Stomach (tissue), 4 donors: ENCODE measurements around the gene LY6G6C.

Experiments
- EP300 ChIP-seq: sonication (generic); formaldehyde crosslinking; IDR thresholded peaks from one replicate; pipeline ENCODE4 v1.6.1; 2017; ENCODE audit warnings: antibody characterized with exemption
- POLR2A ChIP-seq, 4 donors: fragments of 450-650 bp; IDR thresholded peaks; one replicate each; pipeline ENCODE4 v1.6.1; 2016; ENCODE audit warnings: antibody characterized with exemption in 4 of 4, control low read depth in 2 of 4, mild to moderate bottlenecking in 1 of 4, moderate library complexity in 1 of 4
- POLR2AphosphoS5 ChIP-seq, 3 donors: sonication (generic); formaldehyde crosslinking; IDR thresholded peaks; one replicate each; pipeline ENCODE4 v1.6.1; 2016; ENCODE audit warnings: antibody characterized with exemption in 3 of 3
- TF ChIP-seq, protein P1 (sequence below), 7 experiments: fragments of 450-650 bp in 4 of 7; fragments of 200-600 bp in 3 of 7; sonication (generic) in 3 of 7; IDR thresholded peaks; one replicate each; pipeline ENCODE4 v1.5.1; 2016 to 2019; ENCODE audit warnings: antibody characterized with exemption in 7 of 7, control low read depth in 2 of 7, mild to moderate bottlenecking in 1 of 7

DNA sequence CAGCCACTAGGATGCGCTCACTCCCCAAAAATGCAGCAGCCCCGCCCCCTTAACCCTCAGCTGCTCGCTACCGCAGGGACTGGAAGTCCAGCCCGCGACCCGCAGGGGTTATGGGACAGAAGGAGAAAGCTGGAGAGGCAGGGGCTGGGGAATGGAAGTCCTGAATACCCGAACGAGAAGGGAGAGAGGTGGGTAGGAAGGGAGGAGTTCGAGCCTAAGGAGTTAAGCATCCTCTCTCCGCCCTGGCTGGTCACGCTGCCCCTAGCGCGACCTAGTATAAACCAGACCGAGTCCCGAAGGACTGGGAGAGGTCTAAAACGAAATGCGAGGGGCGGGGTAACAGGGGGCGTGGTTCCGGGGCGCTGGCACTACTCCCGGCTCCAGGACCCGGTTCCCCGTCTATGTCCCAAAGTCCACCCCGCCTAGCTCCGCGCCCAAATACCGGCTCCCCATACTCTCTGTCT, 8.0 kb upstream of the LY6G6C start:
- TF ChIP-seq, protein P1, sequence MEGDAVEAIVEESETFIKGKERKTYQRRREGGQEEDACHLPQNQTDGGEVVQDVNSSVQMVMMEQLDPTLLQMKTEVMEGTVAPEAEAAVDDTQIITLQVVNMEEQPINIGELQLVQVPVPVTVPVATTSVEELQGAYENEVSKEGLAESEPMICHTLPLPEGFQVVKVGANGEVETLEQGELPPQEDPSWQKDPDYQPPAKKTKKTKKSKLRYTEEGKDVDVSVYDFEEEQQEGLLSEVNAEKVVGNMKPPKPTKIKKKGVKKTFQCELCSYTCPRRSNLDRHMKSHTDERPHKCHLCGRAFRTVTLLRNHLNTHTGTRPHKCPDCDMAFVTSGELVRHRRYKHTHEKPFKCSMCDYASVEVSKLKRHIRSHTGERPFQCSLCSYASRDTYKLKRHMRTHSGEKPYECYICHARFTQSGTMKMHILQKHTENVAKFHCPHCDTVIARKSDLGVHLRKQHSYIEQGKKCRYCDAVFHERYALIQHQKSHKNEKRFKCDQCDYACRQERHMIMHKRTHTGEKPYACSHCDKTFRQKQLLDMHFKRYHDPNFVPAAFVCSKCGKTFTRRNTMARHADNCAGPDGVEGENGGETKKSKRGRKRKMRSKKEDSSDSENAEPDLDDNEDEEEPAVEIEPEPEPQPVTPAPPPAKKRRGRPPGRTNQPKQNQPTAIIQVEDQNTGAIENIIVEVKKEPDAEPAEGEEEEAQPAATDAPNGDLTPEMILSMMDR (IDR thresholded peaks at IDR 0.05) = peak in 3 of 7 experiments; percentile 6 to 72 (median 26)
- no peak for TF ChIP-seq POLR2A (IDR thresholded peaks at IDR 0.05)
- peak; percentile 70 to 77 (median 76) for TF ChIP-seq POLR2AphosphoS5 (IDR thresholded peaks at IDR 0.05)
- TF ChIP-seq EP300 = no peak
